Loucy (cell line): ENCODE results near the gene TSHZ2.

Source experiments
- H2AFZ ChIP-seq: fragments of 200-600 bp; sonication (generic); 2 replicates; pipeline ENCODE4 v1.6.0; 2016; ENCODE audit warnings: antibody characterized with exemption, mild to moderate bottlenecking, low read length, moderate library complexity
- H3F3A ChIP-seq: fragments of 200-600 bp; 2 replicates; pipeline ENCODE4 v1.6.0; 2016; ENCODE audit warnings: antibody characterized with exemption, low read depth, mild to moderate bottlenecking
- H3K27me3 ChIP-seq: fragments of 200-600 bp; sonication (generic); 2 replicates; pipeline ENCODE4 v1.6.1; 2014; ENCODE audit warnings: low read length, mild to moderate bottlenecking; ENCODE audit not compliant: insufficient read depth, poor library complexity, severe bottlenecking
- H3K36me3 ChIP-seq: fragments of 200-600 bp; sonication (generic); 2 replicates; pipeline ENCODE4 v1.6.1; 2016; ENCODE audit warnings: low read length; ENCODE audit not compliant: insufficient read depth
- H3K4me1 ChIP-seq: fragments of 200-600 bp; sonication (generic); 2 replicates; pipeline ENCODE4 v1.5.1; 2014; ENCODE audit warnings: low read length, mild to moderate bottlenecking; ENCODE audit not compliant: insufficient read depth, poor library complexity, severe bottlenecking
- H3K4me2 ChIP-seq: fragments of 200-600 bp; sonication (generic); 2 replicates; pipeline ENCODE4 v1.6.0; 2014; ENCODE audit warnings: antibody characterized with exemption, low read length, low read depth, mild to moderate bottlenecking; ENCODE audit not compliant: poor library complexity, severe bottlenecking
- H3K4me3 ChIP-seq: fragments of 200-600 bp; sonication (generic); 2 replicates; pipeline ENCODE4 v1.5.1; 2014; ENCODE audit warnings: low read length, mild to moderate bottlenecking, mixed read lengths; ENCODE audit not compliant: poor library complexity, severe bottlenecking
- H3K79me2 ChIP-seq: fragments of 200-600 bp; sonication (generic); 2 replicates; pipeline ENCODE4 v1.6.1; 2014; ENCODE audit warnings: low read length; ENCODE audit not compliant: insufficient read depth
- H3K9ac ChIP-seq: fragments of 200-600 bp; sonication (generic); 2 replicates; pipeline ENCODE4 v1.6.0; 2014; ENCODE audit warnings: mild to moderate bottlenecking, low read depth, low read length, moderate library complexity; ENCODE audit not compliant: poor library complexity, severe bottlenecking
- H3K9me2 ChIP-seq: fragments of 200-600 bp; sonication (generic); replicated peaks from 2 replicates; pipeline ENCODE4 v1.6.1; 2016; ENCODE audit warnings: low read depth, low read length, mixed read lengths
- H3K9me3 ChIP-seq: fragments of 200-600 bp; sonication (generic); 2 replicates; pipeline ENCODE4 v1.6.1; 2014; ENCODE audit warnings: mild to moderate bottlenecking, antibody characterized with exemption, low read length, low read depth; ENCODE audit not compliant: insufficient read depth
- H4K20me1 ChIP-seq: fragments of 200-600 bp; sonication (generic); 2 replicates; pipeline ENCODE4 v1.6.0; 2014; ENCODE audit warnings: antibody characterized with exemption, low read length, mild to moderate bottlenecking; ENCODE audit not compliant: insufficient read depth, poor library complexity, severe bottlenecking
- CTCF ChIP-seq: fragments of 200-600 bp; sonication (generic); conservative IDR thresholded peaks from 2 replicates; pipeline ENCODE4 v1.5.1; 2014; ENCODE audit warnings: mild to moderate bottlenecking, antibody characterized with exemption, low read length
- EZH2phosphoT487 ChIP-seq: fragments of 200-600 bp; IDR thresholded peaks from 2 replicates; pipeline ENCODE4 v1.6.1; 2018; ENCODE audit warnings: antibody characterized with exemption, mild to moderate bottlenecking, moderate library complexity, borderline replicate concordance

TSHZ2 gene

GRCh38 chr20:53068241-53068640 is 96.1 kb downstream of the TSHZ2 start:
- Histone ChIP-seq H3K9me2 (no peaks in the 10 kb centered on the region), H3K79me2 (no peaks in the 10 kb centered on the region), H3K36me3 (no peaks in the 10 kb centered on the region), H3K9me3 (no peaks in the 10 kb centered on the region), H3K9ac (no peak overlapping the region), H3K27me3 (peaks cover 5% of the 10 kb centered on the region), H3F3A (no peaks in the 10 kb centered on the region), H2AFZ (no peak overlapping the region), H4K20me1 (no peaks in the 10 kb centered on the region), H3K4me3 (no peak overlapping the region), H3K4me2 (no peak overlapping the region), H3K4me1 (no peaks in the 10 kb centered on the region)
- TF ChIP-seq CTCF (no peak), EZH2phosphoT487 (no peak)

GRCh38 chr20:53069132-53069531 is 97.0 kb downstream of the TSHZ2 start:
- Histone ChIP-seq H3K27me3 (peaks cover 5% of the 10 kb centered on the region), H3K4me1 (no peaks in the 10 kb centered on the region), H2AFZ (no peak overlapping the region), H3K9me3 (no peaks in the 10 kb centered on the region), H3K36me3 (no peaks in the 10 kb centered on the region), H3K79me2 (no peaks in the 10 kb centered on the region), H3K9me2 (no peaks in the 10 kb centered on the region), H3K4me2 (no peak overlapping the region), H3K4me3 (no peak overlapping the region), H4K20me1 (no peaks in the 10 kb centered on the region), H3K9ac (no peak overlapping the region), H3F3A (no peaks in the 10 kb centered on the region)
- TF ChIP-seq EZH2phosphoT487: no peak

GRCh38 chr20:53070224-53070623 is 98.1 kb downstream of the TSHZ2 start:
- Histone ChIP-seq H3K9me2 (no peaks in the 10 kb centered on the region), H3K9me3 (no peaks in the 10 kb centered on the region), H4K20me1 (no peaks in the 10 kb centered on the region), H3K4me2 (no peak overlapping the region), H3K9ac (no peak overlapping the region), H3K27me3 (peaks cover 5% of the 10 kb centered on the region), H3K4me3 (no peak overlapping the region), H3K4me1 (no peaks in the 10 kb centered on the region), H3K36me3 (no peaks in the 10 kb centered on the region), H3K79me2 (no peaks in the 10 kb centered on the region), H3F3A (no peaks in the 10 kb centered on the region), H2AFZ (no peak overlapping the region)
- no peak for TF ChIP-seq EZH2phosphoT487

- TF ChIP-seq CTCF (no peak), EZH2phosphoT487 (no peak)
- Histone ChIP-seq H3K9me3 (no peaks in the 10 kb centered on the region), H3F3A (no peaks in the 10 kb centered on the region), H3K36me3 (no peaks in the 10 kb centered on the region), H3K4me3 (no peak overlapping the region), H3K9ac (no peak overlapping the region), H2AFZ (no peak overlapping the region), H3K4me2 (no peak overlapping the region), H3K27me3 (peaks cover 5% of the 10 kb centered on the region), H3K9me2 (no peaks in the 10 kb centered on the region), H3K79me2 (no peaks in the 10 kb centered on the region), H4K20me1 (no peaks in the 10 kb centered on the region), H3K4me1 (no peaks in the 10 kb centered on the region)
Observed at GRCh38 chr20:53070706-53071392, 98.7 kb downstream of the TSHZ2 start.
